ENCODE measurements around the gene DLG2.

The DLG2 gene

DNA sequence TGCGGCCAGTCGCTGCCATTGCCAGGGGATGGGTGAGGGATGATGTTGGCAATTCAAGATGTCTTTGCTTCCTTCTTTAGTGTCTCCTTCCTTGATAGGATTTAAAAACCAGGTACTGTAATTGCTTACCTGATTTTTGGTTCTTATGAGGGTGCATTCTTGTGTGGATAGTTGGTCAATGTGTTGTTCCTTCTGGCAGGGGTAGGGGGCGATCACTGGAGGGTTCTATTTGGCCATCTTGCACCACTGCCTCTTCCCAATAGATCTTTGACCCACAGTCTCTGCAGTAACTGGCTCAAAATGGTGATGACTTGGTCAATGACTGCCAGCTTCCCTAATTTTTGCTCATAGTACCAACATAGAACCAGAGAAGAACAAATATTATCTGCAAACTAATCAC is 680.1 kb downstream of the DLG2 start:
- no peak for DNase-seq (ENCODE audit: low read depth)
- TF ChIP-seq, protein P1, sequence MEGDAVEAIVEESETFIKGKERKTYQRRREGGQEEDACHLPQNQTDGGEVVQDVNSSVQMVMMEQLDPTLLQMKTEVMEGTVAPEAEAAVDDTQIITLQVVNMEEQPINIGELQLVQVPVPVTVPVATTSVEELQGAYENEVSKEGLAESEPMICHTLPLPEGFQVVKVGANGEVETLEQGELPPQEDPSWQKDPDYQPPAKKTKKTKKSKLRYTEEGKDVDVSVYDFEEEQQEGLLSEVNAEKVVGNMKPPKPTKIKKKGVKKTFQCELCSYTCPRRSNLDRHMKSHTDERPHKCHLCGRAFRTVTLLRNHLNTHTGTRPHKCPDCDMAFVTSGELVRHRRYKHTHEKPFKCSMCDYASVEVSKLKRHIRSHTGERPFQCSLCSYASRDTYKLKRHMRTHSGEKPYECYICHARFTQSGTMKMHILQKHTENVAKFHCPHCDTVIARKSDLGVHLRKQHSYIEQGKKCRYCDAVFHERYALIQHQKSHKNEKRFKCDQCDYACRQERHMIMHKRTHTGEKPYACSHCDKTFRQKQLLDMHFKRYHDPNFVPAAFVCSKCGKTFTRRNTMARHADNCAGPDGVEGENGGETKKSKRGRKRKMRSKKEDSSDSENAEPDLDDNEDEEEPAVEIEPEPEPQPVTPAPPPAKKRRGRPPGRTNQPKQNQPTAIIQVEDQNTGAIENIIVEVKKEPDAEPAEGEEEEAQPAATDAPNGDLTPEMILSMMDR (IDR thresholded peaks at IDR 0.05; ENCODE audit: low read length, missing control alignments) = no peak
- no peak overlapping the region for H3K4me3 ChIP-seq (replicated peaks; ENCODE audit: low read depth, low read length)

DNA sequence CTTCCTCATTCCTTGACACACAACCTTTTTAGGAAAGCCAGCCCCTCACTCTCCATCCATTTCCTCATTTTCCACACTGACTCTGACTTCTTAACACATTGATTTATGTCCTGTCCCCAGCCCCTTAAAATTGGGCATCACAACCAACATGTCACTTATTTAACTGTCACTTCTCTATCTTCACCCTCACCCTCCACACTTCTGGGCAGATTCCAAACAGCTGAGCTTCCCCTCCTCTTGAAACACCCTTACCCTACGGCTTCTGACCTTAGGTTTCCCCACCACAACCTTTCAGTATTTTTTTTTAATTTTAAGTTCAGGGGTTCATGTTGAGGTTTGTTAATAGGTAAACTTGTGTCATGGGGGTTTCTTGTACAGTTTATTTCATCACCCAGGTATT is 696.3 kb downstream of the DLG2 start:
- H3K4me3 ChIP-seq (replicated peaks; ENCODE audit: low read depth, low read length) = no peak overlapping the region
- DNase-seq (ENCODE audit: low read depth) = no peak
- TF ChIP-seq, protein P1 (IDR thresholded peaks at IDR 0.05; ENCODE audit: low read length, missing control alignments) = no peak

DNA sequence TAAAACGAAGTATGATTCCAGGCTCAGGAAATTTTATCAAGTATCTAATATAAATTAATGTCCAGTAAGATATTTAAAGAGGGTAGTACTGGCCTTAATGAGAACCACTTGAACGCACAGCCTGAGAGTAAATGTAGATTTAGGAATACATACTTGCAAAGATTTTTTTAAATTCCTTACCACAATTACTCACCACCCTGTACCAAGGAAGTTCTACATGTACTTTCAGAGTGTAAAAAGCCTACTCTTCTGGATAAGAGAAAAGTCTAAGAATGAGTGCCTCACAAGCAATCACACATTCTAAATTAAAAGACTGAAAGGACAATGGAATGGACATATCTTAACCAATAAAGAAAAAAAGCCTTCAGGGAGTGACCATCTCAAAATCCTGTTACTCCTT is 697.4 kb downstream of the DLG2 start:
- no peak for DNase-seq (ENCODE audit: low read depth)
- TF ChIP-seq, protein P1 (IDR thresholded peaks at IDR 0.05; ENCODE audit: low read length, missing control alignments) = no peak
- H3K4me3 ChIP-seq (replicated peaks; ENCODE audit: low read depth, low read length) = no peak overlapping the region

DNA sequence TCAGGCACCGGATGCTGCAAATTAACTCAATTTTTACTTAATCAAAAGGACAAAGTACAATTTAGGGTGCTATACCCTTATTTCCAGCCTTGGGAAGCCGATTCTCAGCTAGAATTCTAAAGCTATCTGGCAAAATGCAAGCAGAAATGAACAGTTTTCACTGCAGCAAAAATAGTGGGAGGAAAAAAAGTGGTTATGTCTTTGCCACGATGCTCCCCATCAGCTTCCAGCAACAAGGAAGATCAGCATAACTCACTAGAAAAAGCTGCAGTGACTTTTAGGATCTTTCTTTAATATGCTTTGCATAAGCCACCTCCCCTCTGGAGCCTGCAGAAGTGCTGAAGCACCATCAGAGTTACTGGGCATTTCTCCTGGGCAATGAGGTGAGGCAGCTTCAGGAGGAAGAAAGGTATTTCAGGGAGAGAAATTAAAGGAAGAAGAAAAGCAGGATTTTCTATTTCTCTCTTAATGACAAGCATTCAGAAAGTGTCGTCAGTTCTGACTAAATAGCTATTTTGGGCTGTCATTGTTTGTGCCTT is 702.9 kb downstream of the DLG2 start:
- DNase-seq (ENCODE audit: low read depth) = no peak
- TF ChIP-seq, protein P1 (IDR thresholded peaks at IDR 0.05; ENCODE audit: low read length, missing control alignments) = no peak
- H3K4me3 ChIP-seq (replicated peaks; ENCODE audit: low read depth, low read length) = no peak overlapping the region

DNA sequence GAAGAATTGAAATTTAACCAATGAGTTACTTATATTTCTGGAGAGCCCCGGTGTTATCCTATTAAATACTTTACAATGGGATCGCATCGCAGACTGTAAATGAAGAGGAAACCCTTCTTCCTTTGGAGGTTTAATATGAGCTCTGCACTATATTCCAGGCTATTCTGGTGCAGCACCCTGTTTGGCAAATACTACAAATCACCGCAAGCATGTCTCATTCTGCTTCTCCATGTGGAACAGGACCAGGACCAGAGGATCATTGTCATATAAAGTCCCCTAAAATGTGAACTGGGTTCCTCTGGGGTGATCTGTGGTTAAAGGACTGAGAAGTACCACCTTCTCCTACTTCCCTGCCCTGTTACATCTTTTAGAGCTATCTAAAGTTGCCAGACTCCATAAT is 703.7 kb downstream of the DLG2 start:
- TF ChIP-seq, protein P1 (IDR thresholded peaks at IDR 0.05; ENCODE audit: low read length, missing control alignments) = no peak
- H3K4me3 ChIP-seq (replicated peaks; ENCODE audit: low read depth, low read length) = no peak overlapping the region
- no peak for DNase-seq (ENCODE audit: low read depth)

DNA sequence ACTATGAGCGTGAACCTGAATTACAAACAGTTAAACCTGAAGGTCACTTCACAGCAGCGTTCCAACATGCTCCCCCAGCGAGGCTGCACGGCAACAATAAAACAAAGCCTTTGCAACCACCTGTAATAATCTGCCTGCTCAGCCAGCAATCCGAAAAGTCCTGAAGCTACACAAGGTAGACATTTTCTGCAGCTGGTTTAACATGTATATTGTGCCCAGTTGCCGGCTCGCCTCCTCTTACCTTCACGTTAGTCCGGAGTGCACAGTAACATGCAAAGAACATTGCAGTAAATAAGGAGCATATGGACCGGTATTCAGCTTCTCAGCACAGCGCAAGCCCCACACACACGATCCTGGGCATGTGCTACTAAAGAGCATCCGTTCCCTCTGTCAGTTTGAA is 704.3 kb downstream of the DLG2 start:
- no peak for DNase-seq (ENCODE audit: low read depth)
- no peak overlapping the region for H3K4me3 ChIP-seq (replicated peaks; ENCODE audit: low read depth, low read length)
- TF ChIP-seq, protein P1 (IDR thresholded peaks at IDR 0.05; ENCODE audit: low read length, missing control alignments) = no peak

DNA sequence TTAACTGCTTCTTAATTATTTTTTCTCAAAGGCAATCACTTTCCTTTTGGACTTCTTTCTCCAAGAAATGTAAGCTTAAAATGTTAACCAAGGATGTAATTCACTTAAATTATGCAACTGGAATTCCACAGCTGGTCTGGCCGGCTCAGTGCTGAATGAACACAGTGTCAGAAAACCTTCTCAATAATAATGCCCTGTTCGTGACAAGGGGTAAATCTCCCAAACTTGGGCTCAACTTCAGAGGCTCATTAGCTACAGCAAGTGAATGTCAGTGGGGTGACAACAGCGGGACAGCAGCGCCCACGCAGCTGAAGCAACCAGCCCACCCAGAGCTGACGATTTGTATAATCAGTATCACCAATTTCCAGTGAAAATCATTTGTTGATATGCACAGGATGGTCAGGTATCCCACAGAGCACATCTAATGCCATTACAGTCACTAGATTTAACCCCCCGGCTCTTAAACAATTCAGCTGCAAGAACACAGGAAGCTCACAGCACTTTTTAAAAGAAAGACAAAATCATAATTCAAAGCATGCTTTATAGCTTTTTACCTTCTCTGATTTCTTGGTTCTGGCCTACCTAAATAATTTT is 704.8 kb downstream of the DLG2 start:
- H3K4me3 ChIP-seq (replicated peaks; ENCODE audit: low read depth, low read length) = no peak overlapping the region
- DNase-seq (ENCODE audit: low read depth) = no peak
- TF ChIP-seq, protein P1 (IDR thresholded peaks at IDR 0.05; ENCODE audit: low read length, missing control alignments) = no peak
